Left ventricle myocardium inferior (tissue), 1 donor: ENCODE data around the gene DSCAML1. TPM values are rescaled to one million over a fixed set of nuclear protein-coding genes. Genes with fewer than 3 reads are reported as not detected.
A peak's percentile ranks its signal among the peaks of the same experiment; 100 is the strongest.

ENCODE experiments used
- DNase-seq: peaks from one replicate; pipeline ENCODE4 v3.0.0-alpha.2; 2020
- H3K27ac ChIP-seq: fragments of 200-600 bp; replicated peaks from 2 replicates; pipeline ENCODE4 v1.8.0; 2021
- H3K27me3 ChIP-seq: fragments of 200-600 bp; 2 replicates; pipeline ENCODE4 v1.8.0; 2021; ENCODE audit warnings: low read depth
- H3K36me3 ChIP-seq: fragments of 200-600 bp; 2 replicates; pipeline ENCODE4 v1.8.0; 2021
- H3K4me1 ChIP-seq: fragments of 200-600 bp; 2 replicates; pipeline ENCODE4 v1.8.0; 2021
- H3K4me3 ChIP-seq: fragments of 200-600 bp; 2 replicates; pipeline ENCODE4 v1.8.0; 2021; ENCODE audit warnings: mild to moderate bottlenecking, moderate library complexity
- H3K9me3 ChIP-seq: fragments of 200-600 bp; replicated peaks from 2 replicates; pipeline ENCODE4 v1.8.0; 2021
- CTCF ChIP-seq: fragments of 200-600 bp; IDR thresholded peaks from 2 replicates; pipeline ENCODE4 v1.8.0; 2021; ENCODE audit warnings: antibody characterized with exemption, mild to moderate bottlenecking, borderline replicate concordance
- intact Hi-C: fragments of 100-400 bp; cut with micrococcal nuclease; formaldehyde crosslinking; loops from one replicate; pipeline ENCODE4 v1.11.0; 2022
- total RNA-seq: library from RNA; stranded (reverse); fragmentation: NEBNext Ultra II Directional; extraction: Animal tissue kit (Norgen Biotek cat#: 25700); gene quantifications from one replicate; pipeline ENCODE4 v1.2.1, GENCODE V29; 2021
- donor health status: DM: no; HTN: yes; CAD: no; lungs with severe emphysema.

The DSCAML1 gene
- total RNA-seq, 1 donor from 2014 or later = 0.19 TPM

DNA sequence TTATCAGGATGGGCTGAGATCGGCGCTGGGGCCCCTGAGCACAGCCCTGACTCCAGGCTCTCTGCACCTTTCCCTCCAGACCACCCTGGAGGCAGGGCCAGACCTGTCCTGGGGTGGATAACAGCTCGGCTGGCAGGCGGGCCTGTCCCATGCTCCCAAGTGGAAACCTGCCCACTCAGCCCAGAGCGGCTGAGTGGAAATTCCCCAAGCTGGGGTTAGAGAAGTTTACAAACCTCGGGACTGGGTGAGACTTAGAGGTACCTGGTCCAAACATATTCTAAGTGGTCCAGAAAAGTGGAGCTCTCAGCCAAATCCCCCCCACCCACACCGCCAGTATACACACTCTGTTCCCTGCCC is 32.3 kb upstream of the DSCAML1 start:
- Histone ChIP-seq H3K27me3 (peaks cover 10% of the 10 kb centered on the region), H3K9me3 (no peaks in the 10 kb centered on the region), H3K27ac (peak overlapping the region; percentile 56), H3K4me1 (peaks cover 65% of the 10 kb centered on the region), H3K4me3 (no peak overlapping the region), H3K36me3 (no peaks in the 10 kb centered on the region)
- intact Hi-C loops = no loop called here
- no peak for DNase-seq
- TF ChIP-seq CTCF = no peak

DNA sequence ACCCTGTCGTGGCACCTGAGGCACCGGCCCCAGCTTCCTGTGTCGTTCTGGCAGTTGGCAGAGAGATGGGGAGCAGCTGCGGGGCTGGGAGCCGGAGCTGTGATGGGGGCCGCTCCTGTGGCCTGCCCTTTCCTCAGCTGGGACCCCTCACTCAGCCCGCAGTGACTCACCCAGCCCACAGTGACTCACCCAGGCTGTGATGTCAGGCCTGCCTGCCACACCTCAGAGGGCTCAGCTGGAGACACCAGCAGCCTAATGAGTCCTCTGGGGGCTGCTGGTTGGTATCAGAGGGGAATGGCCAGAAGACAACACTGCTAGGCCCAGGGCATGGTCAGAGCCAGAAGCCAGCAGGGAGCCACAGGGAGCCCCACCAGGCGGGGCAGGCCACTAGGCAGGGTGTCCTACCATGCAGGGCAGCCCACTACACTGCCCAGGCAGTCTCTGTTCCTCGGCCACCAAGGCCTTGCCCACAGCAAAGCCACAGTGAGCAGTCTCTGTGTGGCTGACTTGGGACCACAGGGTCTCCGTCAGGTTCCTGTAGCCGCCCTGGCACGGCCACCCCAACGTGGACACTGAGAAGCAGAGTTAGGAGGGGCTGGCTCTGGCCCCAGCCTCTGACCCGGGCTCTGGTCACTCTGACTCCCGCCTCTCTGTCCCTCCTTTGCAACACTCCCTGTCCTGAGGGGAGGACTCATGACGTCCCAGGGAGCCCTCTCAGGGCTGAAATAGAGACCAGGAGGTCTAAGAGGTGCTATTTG is 31.8 kb upstream of the DSCAML1 start:
- TF ChIP-seq CTCF = no peak
- intact Hi-C loops = no loop called here
- Histone ChIP-seq H3K4me3 (no peak overlapping the region), H3K9me3 (no peaks in the 10 kb centered on the region), H3K36me3 (no peaks in the 10 kb centered on the region), H3K27me3 (peaks cover 10% of the 10 kb centered on the region), H3K4me1 (peaks cover 69% of the 10 kb centered on the region), H3K27ac (peak overlapping the region; percentile 56)
- peak; percentile 62 for DNase-seq

GRCh38 chr11:117827521-117828511 is 30.8 kb upstream of the DSCAML1 start:
- TF ChIP-seq CTCF = no peak
- no peaks in the 10 kb centered on the region for H3K9me3 ChIP-seq
- peaks cover 10% of the 10 kb centered on the region for H3K27me3 ChIP-seq
- no peaks in the 10 kb centered on the region for H3K36me3 ChIP-seq
- H3K27ac ChIP-seq = peak overlapping the region; percentile 56
- H3K4me3 ChIP-seq = no peak overlapping the region
- DNase-seq = no peak
- peaks cover 71% of the 10 kb centered on the region for H3K4me1 ChIP-seq
- intact Hi-C loops = no loop called here

- no peak overlapping the region for H3K27ac ChIP-seq
- no peak for TF ChIP-seq CTCF
- peaks cover 14% of the 10 kb centered on the region for H3K27me3 ChIP-seq
- no peaks in the 10 kb centered on the region for H3K9me3 ChIP-seq
- no peak overlapping the region for H3K4me3 ChIP-seq
- intact Hi-C loops = no loop called here
- H3K4me1 ChIP-seq = peaks cover 74% of the 10 kb centered on the region
- DNase-seq = no peak
- H3K36me3 ChIP-seq = no peaks in the 10 kb centered on the region
Observed at GRCh38 chr11:117826832-117827231, 29.8 kb upstream of the DSCAML1 start.

GRCh38 chr11:117826190-117826570 is 29.2 kb upstream of the DSCAML1 start:
- H3K4me1 ChIP-seq = peaks cover 67% of the 10 kb centered on the region
- DNase-seq = no peak
- intact Hi-C loops = no loop called here
- H3K4me3 ChIP-seq = no peak overlapping the region
- H3K27me3 ChIP-seq = peaks cover 14% of the 10 kb centered on the region
- no peaks in the 10 kb centered on the region for H3K36me3 ChIP-seq
- H3K9me3 ChIP-seq = no peaks in the 10 kb centered on the region
- TF ChIP-seq CTCF = no peak
- H3K27ac ChIP-seq = no peak overlapping the region
